H1 (cell line): ENCODE results near the gene KIF21A. TPM values are rescaled to one million over a fixed set of nuclear protein-coding genes. Genes with fewer than 3 reads are reported as not detected.
A peak's percentile ranks its signal among the peaks of the same experiment; 100 is the strongest.

ENCODE experiments used
- CTCF ChIA-PET: fragments of 300-600 bp; sonication (Branson Sonifier 250); formaldehyde crosslinking; loops from one replicate; lab custom pipeline; 2021; ENCODE audit not compliant: partially characterized antibody; lab: Charles Lee
- POLR2A ChIA-PET: fragments of 300-600 bp; sonication (Branson Sonifier 250); formaldehyde crosslinking; loops from one replicate; lab custom pipeline; 2021; ENCODE audit warnings: inconsistent platforms; ENCODE audit not compliant: partially characterized antibody; lab: Charles Lee
- DNase-seq, 2 experiments: peaks; one replicate each; pipeline versions ENCODE4 v3.0.0 to v3.0.0-alpha.2; 2010 to 2022; ENCODE audit warnings: low spot score in 2 of 2, low read depth in 1 of 2, mixed read lengths in 1 of 2
- FAIRE-seq: peaks from 2 replicates; lab custom pipeline; 2011; peaks lifted over from hg19 to GRCh38; lab: Jason Lieb, UNC
- H2AFZ ChIP-seq: 2 replicates; pipeline ENCODE4 v1.8.1; 2012; ENCODE audit warnings: low read length, inconsistent platforms
- H2AK5ac ChIP-seq: 2 replicates; pipeline ENCODE4 v1.6.1; 2013; ENCODE audit warnings: low read depth, low read length
- H2BK120ac ChIP-seq: replicated peaks from 2 replicates; pipeline ENCODE3; 2013; ENCODE audit warnings: low read depth, low read length, inconsistent platforms
- H2BK12ac ChIP-seq: 2 replicates; pipeline ENCODE4 v1.6.1; 2013; ENCODE audit warnings: low read depth, low read length
- H2BK15ac ChIP-seq: 2 replicates; pipeline ENCODE4 v1.6.1; 2013; ENCODE audit warnings: low read length
- H2BK20ac ChIP-seq: 2 replicates; pipeline ENCODE4 v1.6.1; 2013; ENCODE audit warnings: low read length
- H2BK5ac ChIP-seq: 2 replicates; pipeline ENCODE4 v1.6.1; 2013; ENCODE audit warnings: low read depth, low read length
- H3K14ac ChIP-seq: 2 replicates; pipeline ENCODE4 v1.6.1; 2013; ENCODE audit warnings: inconsistent platforms; ENCODE audit not compliant: insufficient read length
- H3K18ac ChIP-seq: 2 replicates; pipeline ENCODE4 v1.6.1; 2013; ENCODE audit warnings: low read length; ENCODE audit errors: extremely low read depth
- H3K23ac ChIP-seq: 2 replicates; pipeline ENCODE4 v1.6.1; 2013; ENCODE audit warnings: inconsistent platforms; ENCODE audit not compliant: insufficient read length
- H3K23me2 ChIP-seq: 2 replicates; pipeline ENCODE4 v1.6.1; 2013; ENCODE audit warnings: low read depth, low read length
- H3K27ac ChIP-seq: 2 replicates; pipeline ENCODE4 v1.6.1; 2011; ENCODE audit warnings: low read depth, low read length, inconsistent platforms
- H3K27me3 ChIP-seq, 4 experiments: replicated peaks in 1 of 4; 1 replicate in 1 of 4; 2 replicates in 3 of 4; pipeline versions ENCODE4 v1.6.1 to v1.8.1; 2011 to 2013; ENCODE audit warnings: low read length in 3 of 4, mild to moderate bottlenecking in 3 of 4, inconsistent platforms in 2 of 4, mixed read lengths in 2 of 4, moderate library complexity in 1 of 4; ENCODE audit not compliant: control insufficient read depth in 3 of 4, insufficient read depth in 3 of 4; ENCODE audit errors: extremely low read depth in 1 of 4
- H3K36me3 ChIP-seq, 4 experiments: 2 replicates each; pipeline versions ENCODE4 v1.6.1 to v1.8.1; 2011 to 2013; ENCODE audit warnings: mild to moderate bottlenecking in 4 of 4, low read length in 3 of 4, moderate library complexity in 2 of 4, control low read depth in 1 of 4, inconsistent platforms in 1 of 4; ENCODE audit not compliant: insufficient read depth in 4 of 4, control insufficient read depth in 2 of 4
- H3K4ac ChIP-seq: replicated peaks from 2 replicates; pipeline ENCODE3; 2013; ENCODE audit warnings: low read length, low read depth, mixed read lengths, inconsistent platforms; ENCODE audit not compliant: insufficient read length
- H3K4me1 ChIP-seq, 4 experiments: replicated peaks in 1 of 4; 1 replicate in 1 of 4; 2 replicates in 3 of 4; pipeline versions ENCODE4 v1.6.1 to v1.8.1; 2011 to 2013; ENCODE audit warnings: low read length in 3 of 4, inconsistent platforms in 2 of 4, mixed read lengths in 1 of 4; ENCODE audit not compliant: insufficient read depth in 4 of 4, control insufficient read depth in 3 of 4
- H3K4me2 ChIP-seq, 2 experiments: 2 replicates each; pipeline versions ENCODE4 v1.6.1 to v1.8.1; 2011 to 2013; ENCODE audit warnings: low read depth in 2 of 2, low read length in 2 of 2, control low read depth in 1 of 2, inconsistent platforms in 1 of 2, mild to moderate bottlenecking in 1 of 2; ENCODE audit not compliant: insufficient read depth in 1 of 2
- H3K4me3 ChIP-seq, 4 experiments: fragments of 200-600, 300-600 bp in 1 of 4; sonication (generic), shearing (Covaris generic), sonication (Bioruptor Twin) in 1 of 4; 2 replicates each; pipeline versions ENCODE4 v1.5.1 to v1.8.1; 2011 to 2016; ENCODE audit warnings: low read length in 4 of 4, low read depth in 3 of 4, control low read depth in 2 of 4, inconsistent platforms in 2 of 4, mild to moderate bottlenecking in 2 of 4, mixed read lengths in 1 of 4, moderate library complexity in 1 of 4; ENCODE audit not compliant: insufficient read depth in 2 of 4; ENCODE audit errors: extremely low read depth in 1 of 4
- H3K56ac ChIP-seq: replicated peaks from 2 replicates; pipeline ENCODE3; 2013; ENCODE audit warnings: low read depth, mild to moderate bottlenecking, mixed read lengths, low read length, inconsistent platforms; ENCODE audit not compliant: insufficient read length
- H3K79me1 ChIP-seq: 2 replicates; pipeline ENCODE4 v1.6.1; 2013; ENCODE audit warnings: low read depth, low read length, control low read depth
- H3K79me2 ChIP-seq, 2 experiments: 2 replicates each; pipeline versions ENCODE4 v1.6.1 to v1.8.1; 2012 to 2013; ENCODE audit warnings: low read length in 2 of 2, mild to moderate bottlenecking in 2 of 2, inconsistent platforms in 1 of 2; ENCODE audit not compliant: insufficient read depth in 2 of 2, control insufficient read depth in 1 of 2
- H3K9ac ChIP-seq, 4 experiments: replicated peaks in 1 of 4; 1 replicate in 1 of 4; 2 replicates in 3 of 4; pipeline versions ENCODE4 v1.6.1 to v1.8.1; 2011 to 2013; ENCODE audit warnings: low read depth in 3 of 4, low read length in 3 of 4, control low read depth in 2 of 4, mild to moderate bottlenecking in 2 of 4, moderate library complexity in 2 of 4, inconsistent platforms in 1 of 4; ENCODE audit errors: extremely low read depth in 1 of 4
- H3K9me3 ChIP-seq, 2 experiments: 2 replicates each; pipeline versions ENCODE4 v1.6.1 to v1.8.1; 2012 to 2013; ENCODE audit warnings: mild to moderate bottlenecking in 2 of 2, moderate library complexity in 2 of 2, control low read depth in 1 of 2, inconsistent platforms in 1 of 2, low read depth in 1 of 2, low read length in 1 of 2, mixed read lengths in 1 of 2; ENCODE audit not compliant: insufficient read depth in 2 of 2
- H4K20me1 ChIP-seq, 2 experiments: replicated peaks in 1 of 2; 2 replicates each; pipeline versions ENCODE3 to v1.8.1; 2011 to 2013; ENCODE audit warnings: inconsistent platforms in 2 of 2, low read length in 2 of 2, mild to moderate bottlenecking in 1 of 2; ENCODE audit not compliant: insufficient read depth in 2 of 2, control insufficient read depth in 1 of 2
- H4K5ac ChIP-seq: 2 replicates; pipeline ENCODE4 v1.6.1; 2013; ENCODE audit warnings: low read length, low read depth, mixed read lengths, inconsistent platforms; ENCODE audit not compliant: insufficient read length
- H4K8ac ChIP-seq: 2 replicates; pipeline ENCODE4 v1.8.0; 2013; ENCODE audit warnings: mild to moderate bottlenecking, moderate library complexity, low read length, inconsistent platforms; ENCODE audit not compliant: insufficient read depth; ENCODE audit errors: extremely low read depth
- H4K91ac ChIP-seq: replicated peaks from 2 replicates; pipeline ENCODE3; 2013; ENCODE audit warnings: low read length, mixed read lengths, inconsistent platforms; ENCODE audit not compliant: insufficient read length
- CEBPB ChIP-seq: IDR thresholded peaks from 2 replicates; pipeline ENCODE4 v1.6.1; 2012; ENCODE audit warnings: low read depth, low read length
- MAX ChIP-seq: IDR thresholded peaks from 2 replicates; pipeline ENCODE4 v1.6.1; 2012; ENCODE audit warnings: inconsistent platforms
- WGBS, 2 experiments: shearing (Covaris generic) in 1 of 2; methylation state at CpG; one replicate each; pipeline versions ENCODE4 v1.1.6 to v1.1.7; 2013 to 2015; ENCODE audit warnings: low lambda C conversion rate in 2 of 2, mixed read lengths in 2 of 2, inconsistent platforms in 1 of 2, low coverage in 1 of 2, missing lambda C conversion rate in 1 of 2; ENCODE audit not compliant: insufficient replicate concordance in 2 of 2, insufficient coverage in 1 of 2, insufficient read length in 1 of 2; ENCODE audit errors: extremely low coverage in 1 of 2, missing lambda C conversion rate in 1 of 2; 5-methylcytosine and 5-hydroxymethylcytosine counted together
- polyA plus RNA-seq, 7 experiments: library from polyadenylated mRNA; depleted of rRNA in 3 of 7; stranded (reverse) in 5 of 7; unstranded in 2 of 7; fragments of >200 nt in 5 of 7; fragments of 200-250 nt in 2 of 7; gene quantifications; 1 replicate in 5 of 7; 2 replicates in 1 of 7; 4 replicates in 1 of 7; pipeline versions ENCODE4 v1.2.1 to v1.2.3, GENCODE V29; 2011 to 2013; ENCODE audit warnings: missing spikeins in 2 of 7, mixed read lengths in 2 of 7
- total RNA-seq: library from RNA; stranded (reverse); fragmentation: NEBNext Ultra II Directional; extraction: Animal tissue kit (Norgen Biotek cat#: 25700); gene quantifications from 2 replicates; pipeline ENCODE4 v1.2.1, GENCODE V29; 2021

The KIF21A gene
- total and polyA plus RNA-seq, 2 of the 8 experiments (the other 6 are each of a cell fraction or from before 2014, with no cell fraction given), result 10.0 to 26.0 TPM

DNA sequence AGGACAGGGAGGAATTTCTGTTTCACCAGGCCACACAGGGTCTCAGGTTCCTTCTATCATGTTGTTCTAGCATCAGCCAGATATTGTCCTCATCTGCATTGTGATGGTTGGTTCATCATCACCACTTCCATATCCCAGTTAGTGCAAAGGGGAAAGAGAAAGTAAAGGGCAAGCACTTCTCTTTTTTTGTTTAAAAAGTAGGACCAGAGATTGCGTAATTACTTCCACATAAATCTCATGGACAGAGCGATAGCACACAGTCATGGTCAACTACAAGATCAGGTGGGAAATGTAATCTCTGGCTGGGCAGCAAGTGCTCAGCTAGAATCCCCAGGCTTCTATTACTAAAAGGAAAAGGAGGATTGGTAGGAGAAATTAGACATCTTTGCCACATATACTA lies 155.1 kb downstream of the KIF21A start:
- Histone ChIP-seq H3K79me2 (no peaks in the 10 kb centered on the region), H3K23me2 (no peaks in the 10 kb centered on the region), H3K27ac (no peak overlapping the region), H3K36me3 (no peaks in the 10 kb centered on the region), H3K4ac (no peak overlapping the region), H3K14ac (no peak overlapping the region), H2BK5ac (no peak overlapping the region), H2BK120ac (no peak overlapping the region), H4K91ac (no peak overlapping the region), H3K4me1 (no peaks in the 10 kb centered on the region), H2BK15ac (no peak overlapping the region), H2AFZ (no peak overlapping the region), H3K23ac (no peak overlapping the region), H3K56ac (no peak overlapping the region), H3K27me3 (peaks cover 0 to 1% (median 0%) of the 10 kb centered on the region in 4 experiments; a peak in 1 of 7 replicates), H2BK12ac (no peak overlapping the region), H3K9me3 (no peaks in the 10 kb centered on the region), H2BK20ac (no peak overlapping the region), H3K4me3 (no peak overlapping the region), H4K20me1 (no peaks in the 10 kb centered on the region), H3K79me1 (no peaks in the 10 kb centered on the region), H3K4me2 (no peak overlapping the region), H2AK5ac (no peak overlapping the region), H4K8ac (no peak overlapping the region), H4K5ac (no peak overlapping the region), H3K9ac (no peak overlapping the region), H3K18ac (no peak overlapping the region)
- no peak for TF ChIP-seq MAX
- TF ChIP-seq CEBPB, result peak; percentile 70; the same call in 1 of the 2 replicates
- FAIRE-seq (no peak), DNase-seq (no peak)
- WGBS, 2 experiments, result 100% methylated on average over 2 of the region's 2 CpGs; no CpG with 5 or more reads in 1 of the 2 experiments
- ChIA-PET POLR2A (no interaction called here), CTCF (interaction anchor here (1.3 kb wide), 1 partner anchor 15 kb away, joined by 6 read pairs; no protein-coding TSS in a partner anchor)
